Measurements from ENCODE around the gene CNOT10. TPM values are rescaled to one million over a fixed set of nuclear protein-coding genes. Genes with fewer than 3 reads are reported as not detected.

Gene CNOT10
- total RNA-seq, 1 donor from 2014 or later: 52.4 TPM

DNA sequence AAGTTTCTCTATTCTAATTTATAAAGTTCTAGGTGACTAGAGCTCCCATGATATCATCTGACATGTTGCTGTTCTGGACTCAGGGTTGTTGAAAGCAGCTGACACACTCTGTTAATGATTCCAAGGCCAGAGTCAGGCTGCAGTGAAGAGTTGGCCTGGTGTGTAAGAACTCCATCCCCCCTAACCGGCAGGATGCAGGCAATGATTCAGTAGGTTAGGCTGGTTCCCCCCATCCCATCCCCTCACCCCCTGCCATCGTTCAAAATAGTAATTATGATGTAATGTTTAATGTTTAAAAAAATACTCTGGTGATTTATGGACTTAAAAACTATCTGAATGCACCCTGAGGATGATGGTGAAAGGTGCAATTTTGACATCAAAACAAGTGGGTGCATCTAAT lies 128.2 kb downstream of the CNOT10 start:
- DNase-seq (ENCODE audit: low read depth): peak; percentile 90
- TF ChIP-seq, protein P1, sequence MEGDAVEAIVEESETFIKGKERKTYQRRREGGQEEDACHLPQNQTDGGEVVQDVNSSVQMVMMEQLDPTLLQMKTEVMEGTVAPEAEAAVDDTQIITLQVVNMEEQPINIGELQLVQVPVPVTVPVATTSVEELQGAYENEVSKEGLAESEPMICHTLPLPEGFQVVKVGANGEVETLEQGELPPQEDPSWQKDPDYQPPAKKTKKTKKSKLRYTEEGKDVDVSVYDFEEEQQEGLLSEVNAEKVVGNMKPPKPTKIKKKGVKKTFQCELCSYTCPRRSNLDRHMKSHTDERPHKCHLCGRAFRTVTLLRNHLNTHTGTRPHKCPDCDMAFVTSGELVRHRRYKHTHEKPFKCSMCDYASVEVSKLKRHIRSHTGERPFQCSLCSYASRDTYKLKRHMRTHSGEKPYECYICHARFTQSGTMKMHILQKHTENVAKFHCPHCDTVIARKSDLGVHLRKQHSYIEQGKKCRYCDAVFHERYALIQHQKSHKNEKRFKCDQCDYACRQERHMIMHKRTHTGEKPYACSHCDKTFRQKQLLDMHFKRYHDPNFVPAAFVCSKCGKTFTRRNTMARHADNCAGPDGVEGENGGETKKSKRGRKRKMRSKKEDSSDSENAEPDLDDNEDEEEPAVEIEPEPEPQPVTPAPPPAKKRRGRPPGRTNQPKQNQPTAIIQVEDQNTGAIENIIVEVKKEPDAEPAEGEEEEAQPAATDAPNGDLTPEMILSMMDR (conservative IDR thresholded peaks at IDR 0.05; ENCODE audit: low read depth, low read length): no peak

DNA sequence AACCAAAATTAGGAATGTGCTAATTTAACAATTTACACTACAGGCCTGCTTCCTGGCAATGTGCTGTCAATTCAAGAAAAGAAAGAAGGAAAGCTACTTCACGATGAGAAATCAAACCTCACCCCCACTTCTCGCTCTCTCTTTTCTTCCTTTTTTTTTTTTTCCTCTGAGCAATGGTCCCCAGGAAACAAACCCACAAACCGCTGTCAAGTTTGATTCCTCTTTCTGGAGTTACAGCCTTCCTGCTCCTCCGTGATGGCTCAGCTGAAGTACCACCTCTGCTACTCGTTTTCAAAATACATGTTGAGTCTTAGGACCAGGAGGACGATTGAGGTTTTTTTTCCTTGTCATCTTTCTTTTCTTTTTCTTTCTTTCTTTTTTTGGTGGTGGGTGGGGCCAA lies 129.4 kb downstream of the CNOT10 start:
- no peak for DNase-seq (ENCODE audit: low read depth)
- TF ChIP-seq, protein P1 (conservative IDR thresholded peaks at IDR 0.05; ENCODE audit: low read depth, low read length): no peak
- no peak overlapping the region for H3K4me3 ChIP-seq (ENCODE audit: low read depth, low read length)

More for the DNA sequence above, 128.2 kb downstream of the CNOT10 start:
- H3K4me3 ChIP-seq (ENCODE audit: low read depth, low read length): no peak overlapping the region

DNA sequence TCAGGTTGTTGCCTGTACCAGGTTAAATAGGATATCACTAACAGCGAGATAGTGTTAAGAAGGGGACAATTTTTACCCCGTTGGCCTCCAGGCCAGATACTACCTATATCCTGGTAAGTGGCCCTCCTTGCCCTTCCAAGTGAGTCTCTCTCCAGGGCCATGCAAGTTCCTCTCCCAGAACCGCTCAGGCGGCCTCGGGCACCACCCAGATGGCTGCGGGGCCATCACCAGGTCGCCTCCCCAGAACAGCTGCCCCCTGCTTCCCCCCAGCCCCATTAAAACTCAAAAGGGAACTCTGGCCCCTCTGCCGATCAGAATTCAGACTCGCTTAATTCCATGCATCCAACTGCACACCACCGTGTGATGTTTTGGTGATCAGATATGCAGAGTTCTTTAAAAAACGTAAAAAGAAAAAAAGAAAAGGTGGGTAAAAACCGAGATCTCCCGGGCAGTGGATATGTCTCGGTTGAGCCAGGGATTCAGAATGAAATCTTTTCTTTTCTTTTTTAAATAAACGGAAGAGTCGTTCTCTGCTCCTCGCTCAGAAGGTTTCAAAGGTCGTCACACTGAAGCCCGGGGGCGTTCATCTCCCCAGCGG lies 131.0 kb downstream of the CNOT10 start:
- H3K4me3 ChIP-seq (ENCODE audit: low read depth, low read length): peak overlapping the region; percentile 72
- DNase-seq (ENCODE audit: low read depth): no peak
- TF ChIP-seq, protein P1 (conservative IDR thresholded peaks at IDR 0.05; ENCODE audit: low read depth, low read length): no peak

DNA sequence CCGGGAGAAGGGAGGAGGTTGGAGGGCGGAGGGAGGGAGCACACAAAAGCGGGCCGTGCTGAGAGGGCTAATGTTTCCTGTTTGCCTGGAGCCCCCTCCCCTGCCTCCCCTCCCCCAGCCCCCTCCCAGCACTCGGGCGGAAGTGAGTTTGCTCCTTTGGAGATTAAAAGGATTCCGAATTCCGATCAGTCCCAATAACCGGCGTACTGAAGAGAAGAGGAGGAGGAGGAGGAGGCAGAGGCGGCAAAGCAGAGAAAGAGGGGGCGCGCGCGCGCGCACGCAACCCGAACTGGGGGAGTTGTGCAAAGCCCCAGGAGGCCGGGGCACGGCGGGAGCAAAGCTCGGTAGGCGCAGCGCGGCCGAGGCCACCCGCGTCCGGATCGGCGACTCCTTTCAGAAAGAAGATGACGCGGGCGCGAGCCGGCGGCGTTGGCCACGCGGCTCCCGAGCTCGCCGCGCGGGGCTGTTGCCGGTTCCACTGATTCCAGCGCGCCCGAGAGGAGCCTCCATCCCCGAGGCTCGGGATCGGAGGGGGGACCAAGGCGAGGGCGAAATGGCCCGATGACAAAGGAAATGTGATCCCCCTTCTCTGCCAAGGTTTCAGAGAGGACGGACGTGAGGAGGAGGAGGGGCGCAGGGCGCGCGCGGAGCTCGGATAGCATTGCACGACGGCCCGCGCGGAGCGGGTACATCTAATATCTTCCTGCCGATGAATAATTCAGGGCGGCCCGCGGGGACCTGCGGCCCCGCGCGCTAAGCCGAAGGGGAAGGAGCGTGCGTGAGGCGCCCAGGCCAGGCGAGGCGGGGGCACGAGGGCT lies 131.7 kb downstream of the CNOT10 start:
- no peak for DNase-seq (ENCODE audit: low read depth)
- peak overlapping the region; percentile 72 for H3K4me3 ChIP-seq (ENCODE audit: low read depth, low read length)
- TF ChIP-seq, protein P1 (conservative IDR thresholded peaks at IDR 0.05; ENCODE audit: low read depth, low read length): no peak

DNA sequence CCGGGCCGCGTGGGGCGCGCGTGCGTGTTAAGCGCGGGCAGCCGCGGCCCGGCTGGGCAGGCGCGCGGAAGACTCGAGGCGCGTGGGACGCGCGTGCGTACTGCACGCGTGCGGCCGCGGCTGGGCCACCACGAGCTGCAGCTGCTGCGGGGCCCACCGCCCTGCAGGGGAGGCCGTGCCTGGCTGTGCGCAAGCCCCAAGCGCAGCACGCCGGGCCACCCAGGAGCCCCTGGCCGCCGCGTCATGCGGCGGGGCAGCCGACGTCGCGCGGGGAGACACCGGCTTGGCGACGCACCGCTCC lies 132.2 kb downstream of the CNOT10 start:
- TF ChIP-seq, protein P1 (conservative IDR thresholded peaks at IDR 0.05; ENCODE audit: low read depth, low read length): no peak
- H3K4me3 ChIP-seq (ENCODE audit: low read depth, low read length): peak overlapping the region; percentile 72
- no peak for DNase-seq (ENCODE audit: low read depth)

DNA sequence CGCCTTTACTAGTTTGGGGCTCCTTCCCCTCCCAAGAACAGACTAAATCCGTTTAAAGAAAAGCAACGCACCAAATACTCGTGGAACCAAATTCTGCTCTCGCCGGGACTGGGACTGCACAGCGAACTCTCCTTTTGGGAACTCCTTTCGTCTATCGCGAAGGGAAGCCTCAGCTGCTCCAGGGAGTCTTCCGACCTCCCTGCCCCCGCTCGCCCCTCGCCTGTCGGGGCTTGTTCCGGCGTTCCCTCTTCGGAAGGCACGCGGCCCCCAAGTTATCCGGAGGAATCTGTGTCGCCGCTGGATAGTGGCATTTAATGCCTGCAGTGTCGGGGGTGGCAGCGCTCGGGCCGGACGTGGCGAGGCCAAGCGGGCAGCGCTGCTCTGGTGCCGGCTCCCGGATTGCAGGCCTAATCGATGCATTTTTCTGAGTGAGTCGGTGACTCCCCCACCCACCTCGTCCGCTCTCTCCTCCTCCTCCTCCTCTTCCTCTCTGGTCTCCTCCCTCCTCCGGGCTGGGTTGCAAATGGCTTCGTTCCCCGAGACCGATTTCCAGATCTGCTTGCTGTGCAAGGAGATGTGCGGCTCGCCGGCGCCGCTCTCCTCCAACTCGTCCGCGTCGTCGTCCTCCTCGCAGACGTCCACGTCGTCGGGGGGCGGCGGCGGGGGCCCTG lies 132.7 kb downstream of the CNOT10 start, which contains the start of gene TRIM71:
TSS of gene TRIM71 (plus strand) at position 440 of the 671 bp plus-strand sequence. CDS start at position 524, 84 bp downstream.
- no peak for DNase-seq (ENCODE audit: low read depth)
- TF ChIP-seq, protein P1 (conservative IDR thresholded peaks at IDR 0.05; ENCODE audit: low read depth, low read length): no peak
- peak within 1 kb of the TSS; percentile 72 for H3K4me3 ChIP-seq (ENCODE audit: low read depth, low read length)

All from epithelial cell of proximal tubule (primary cell).